ENCODE results near the gene POU3F1. TPM values are rescaled to one million over a fixed set of nuclear protein-coding genes. Genes with fewer than 3 reads are reported as not detected.

Gene POU3F1
- total and polyA plus RNA-seq, 2 of the 4 experiments (the other 2 are of a cell fraction) = not detected

DNA sequence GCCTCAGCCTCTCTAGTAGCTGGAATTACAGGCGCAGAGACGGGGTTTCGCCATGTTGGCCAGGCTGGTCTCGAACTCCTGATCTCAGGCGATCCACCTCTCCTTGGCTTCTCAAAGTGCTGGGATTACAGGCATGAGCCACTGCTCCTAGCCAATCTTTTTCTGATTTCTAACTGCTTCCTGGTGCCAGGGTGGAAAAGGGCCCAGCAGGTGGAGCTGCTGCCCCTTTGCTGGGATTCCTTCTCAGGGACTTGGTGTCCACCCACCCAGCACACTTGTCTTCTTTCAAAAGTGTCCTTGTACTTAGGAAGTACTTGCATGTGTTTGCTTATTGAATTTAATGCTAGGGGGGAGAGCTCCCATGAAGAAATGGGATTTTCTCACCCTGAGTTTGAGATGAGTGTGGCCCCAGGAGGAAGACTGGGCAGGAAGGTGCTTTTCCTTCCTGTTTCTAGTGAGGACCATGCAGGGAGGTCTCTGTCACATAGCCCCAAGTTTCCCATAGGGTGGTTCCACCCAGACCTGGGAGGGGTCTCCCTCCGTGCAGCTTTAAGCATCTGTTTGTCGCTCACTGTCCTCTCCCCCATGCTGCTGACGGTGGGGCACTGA, 19.9 kb downstream of the POU3F1 start:
- no peak overlapping the region for H3K18ac ChIP-seq (ENCODE audit: low read depth, low read length)
- peaks cover 0 to 4% of the 10 kb centered on the region in 2 experiments; a peak in 1 of 4 replicates for H3K79me1 ChIP-seq (ENCODE audit: low read depth in 1 of 2, low read length in 2 of 2)
- no peak overlapping the region for H3K27ac ChIP-seq (ENCODE audit: insufficient read depth, low read length)
- H2BK5ac ChIP-seq (ENCODE audit: low read depth, low read length, poor library complexity, severe bottlenecking) = no peak overlapping the region
- H2AFZ ChIP-seq (replicated peaks; ENCODE audit: low read length, poor library complexity) = no peak overlapping the region
- CTCF ChIA-PET = interaction anchor here (0.6 to 2.1 kb wide), 3 partner anchors 9 to 1784 kb away, joined by 3 to 7 read pairs (median 4); no protein-coding TSS in a partner anchor
- no peak overlapping the region for H4K8ac ChIP-seq (ENCODE audit: low read depth in 2 of 2, low read length in 2 of 2)
- POLR2A ChIA-PET (ENCODE audit: unreplicated experiment) = no interaction called here
- H2BK120ac ChIP-seq (ENCODE audit: low read depth, low read length) = no peak overlapping the region
- H3K23ac ChIP-seq (ENCODE audit: low read depth, low read length) = no peak overlapping the region
- no peak overlapping the region for H3K14ac ChIP-seq (replicated peaks; ENCODE audit: low read depth, low read length)
- in situ Hi-C loops (cut with MboI; ENCODE audit: low sequenced_read_pairs) = loop anchor here (5.0 kb wide), 1 partner anchor 806 kb away; no protein-coding TSS in a partner anchor
- no peak overlapping the region for H2AK5ac ChIP-seq (ENCODE audit: low read depth, low read length)
- TF ChIP-seq MXI1 (IDR thresholded peaks at IDR 0.05; ENCODE audit: borderline replicate concordance, low read depth, low read length) (no peak), RAD21 (IDR thresholded peaks at IDR 0.05; ENCODE audit: low read length) (peak; percentile 85), MAFK (IDR thresholded peaks at IDR 0.05; ENCODE audit: low read depth, low read length) (no peak), BHLHE40 (IDR thresholded peaks at IDR 0.05; ENCODE audit: low read depth, low read length) (no peak), CEBPB (IDR thresholded peaks at IDR 0.05; ENCODE audit: low read depth, low read length) (no peak), SMC3 (IDR thresholded peaks at IDR 0.05; ENCODE audit: low read depth, low read length) (peak; percentile 82), POLR2A (IDR thresholded peaks at IDR 0.05; ENCODE audit: low read depth, low read length) (no peak), RCOR1 (IDR thresholded peaks at IDR 0.05; ENCODE audit: insufficient replicate concordance, low read length) (no peak)
- TF ChIP-seq, protein P1, sequence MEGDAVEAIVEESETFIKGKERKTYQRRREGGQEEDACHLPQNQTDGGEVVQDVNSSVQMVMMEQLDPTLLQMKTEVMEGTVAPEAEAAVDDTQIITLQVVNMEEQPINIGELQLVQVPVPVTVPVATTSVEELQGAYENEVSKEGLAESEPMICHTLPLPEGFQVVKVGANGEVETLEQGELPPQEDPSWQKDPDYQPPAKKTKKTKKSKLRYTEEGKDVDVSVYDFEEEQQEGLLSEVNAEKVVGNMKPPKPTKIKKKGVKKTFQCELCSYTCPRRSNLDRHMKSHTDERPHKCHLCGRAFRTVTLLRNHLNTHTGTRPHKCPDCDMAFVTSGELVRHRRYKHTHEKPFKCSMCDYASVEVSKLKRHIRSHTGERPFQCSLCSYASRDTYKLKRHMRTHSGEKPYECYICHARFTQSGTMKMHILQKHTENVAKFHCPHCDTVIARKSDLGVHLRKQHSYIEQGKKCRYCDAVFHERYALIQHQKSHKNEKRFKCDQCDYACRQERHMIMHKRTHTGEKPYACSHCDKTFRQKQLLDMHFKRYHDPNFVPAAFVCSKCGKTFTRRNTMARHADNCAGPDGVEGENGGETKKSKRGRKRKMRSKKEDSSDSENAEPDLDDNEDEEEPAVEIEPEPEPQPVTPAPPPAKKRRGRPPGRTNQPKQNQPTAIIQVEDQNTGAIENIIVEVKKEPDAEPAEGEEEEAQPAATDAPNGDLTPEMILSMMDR (conservative IDR thresholded peaks at IDR 0.05; ENCODE audit: low read depth, low read length) = peak; percentile 75
- TF ChIP-seq, protein P2, sequence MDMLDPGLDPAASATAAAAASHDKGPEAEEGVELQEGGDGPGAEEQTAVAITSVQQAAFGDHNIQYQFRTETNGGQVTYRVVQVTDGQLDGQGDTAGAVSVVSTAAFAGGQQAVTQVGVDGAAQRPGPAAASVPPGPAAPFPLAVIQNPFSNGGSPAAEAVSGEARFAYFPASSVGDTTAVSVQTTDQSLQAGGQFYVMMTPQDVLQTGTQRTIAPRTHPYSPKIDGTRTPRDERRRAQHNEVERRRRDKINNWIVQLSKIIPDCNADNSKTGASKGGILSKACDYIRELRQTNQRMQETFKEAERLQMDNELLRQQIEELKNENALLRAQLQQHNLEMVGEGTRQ (IDR thresholded peaks at IDR 0.05; ENCODE audit: low read depth, low read length) = no peak
- no peak overlapping the region for H2BK15ac ChIP-seq (ENCODE audit: low read depth, low read length)
- H3K36me3 ChIP-seq (ENCODE audit: control insufficient read depth, insufficient read depth, low read length) = peaks cover 28% of the 10 kb centered on the region
- no peaks in the 10 kb centered on the region for H4K20me1 ChIP-seq (ENCODE audit: insufficient read depth, low read length)
- peaks cover 18% of the 10 kb centered on the region; the same call in 1 of the 2 replicates for H3K4me1 ChIP-seq (ENCODE audit: control insufficient read depth, insufficient read depth, low read length)
- H2BK20ac ChIP-seq (ENCODE audit: low read depth, low read length) = no peak overlapping the region
- H3K9ac ChIP-seq (ENCODE audit: low read depth, low read length) = no peak overlapping the region
- dilution Hi-C loops (cut with HindIII; ENCODE audit: low sequenced_read_pairs, unreplicated experiment) = no loop called here
- no peak overlapping the region for H3K4me3 ChIP-seq (ENCODE audit: insufficient read depth, low read depth, low read length)
- H3K4me2 ChIP-seq (ENCODE audit: low read depth, low read length) = no peak overlapping the region
- no peaks in the 10 kb centered on the region for H3K9me1 ChIP-seq (ENCODE audit: insufficient read depth, low read length)
- no peak overlapping the region for H3K56ac ChIP-seq (ENCODE audit: extremely low read depth, insufficient read depth, low read length)
- intact Hi-C loops (cut with micrococcal nuclease) = loop anchor here (1.0 to 5.0 kb wide), 4 partner anchors 46 to 808 kb away; no protein-coding TSS in a partner anchor
- no peak overlapping the region for H4K91ac ChIP-seq (ENCODE audit: insufficient read depth, low read depth, low read length)
- no peak overlapping the region for H4K5ac ChIP-seq (ENCODE audit: low read depth, low read length)
- no peaks in the 10 kb centered on the region for H3K27me3 ChIP-seq (ENCODE audit: control insufficient read depth, insufficient read depth, low read length)
- 81% methylated on average over 7 of the region's 8 CpGs; no CpG with 5 or more reads in 1 of the 2 experiments for WGBS, 2 experiments (ENCODE audit: extremely low coverage in 2 of 2, insufficient read length in 1 of 2)
- H3K9me3 ChIP-seq (ENCODE audit: control insufficient read depth, insufficient read depth, low read length) = no peaks in the 10 kb centered on the region
- ATAC-seq (ENCODE audit: low read depth) = peak; percentile 42
- DNase-seq = peak; percentile 57
- no TSS peak for BruUV-seq (replicated peaks)
- no peak overlapping the region for H2AK9ac ChIP-seq (replicated peaks; ENCODE audit: low read depth, low read length, poor library complexity)
- no peak overlapping the region for H3K4ac ChIP-seq (ENCODE audit: low read depth, low read length)
